ENCODE data around the gene PRKD1. TPM values are rescaled to one million over a fixed set of nuclear protein-coding genes. Genes with fewer than 3 reads are reported as not detected.

Gene PRKD1
- total RNA-seq, 1 experiment from 2014 or later: 0.36 TPM

- TF ChIP-seq, protein P1, sequence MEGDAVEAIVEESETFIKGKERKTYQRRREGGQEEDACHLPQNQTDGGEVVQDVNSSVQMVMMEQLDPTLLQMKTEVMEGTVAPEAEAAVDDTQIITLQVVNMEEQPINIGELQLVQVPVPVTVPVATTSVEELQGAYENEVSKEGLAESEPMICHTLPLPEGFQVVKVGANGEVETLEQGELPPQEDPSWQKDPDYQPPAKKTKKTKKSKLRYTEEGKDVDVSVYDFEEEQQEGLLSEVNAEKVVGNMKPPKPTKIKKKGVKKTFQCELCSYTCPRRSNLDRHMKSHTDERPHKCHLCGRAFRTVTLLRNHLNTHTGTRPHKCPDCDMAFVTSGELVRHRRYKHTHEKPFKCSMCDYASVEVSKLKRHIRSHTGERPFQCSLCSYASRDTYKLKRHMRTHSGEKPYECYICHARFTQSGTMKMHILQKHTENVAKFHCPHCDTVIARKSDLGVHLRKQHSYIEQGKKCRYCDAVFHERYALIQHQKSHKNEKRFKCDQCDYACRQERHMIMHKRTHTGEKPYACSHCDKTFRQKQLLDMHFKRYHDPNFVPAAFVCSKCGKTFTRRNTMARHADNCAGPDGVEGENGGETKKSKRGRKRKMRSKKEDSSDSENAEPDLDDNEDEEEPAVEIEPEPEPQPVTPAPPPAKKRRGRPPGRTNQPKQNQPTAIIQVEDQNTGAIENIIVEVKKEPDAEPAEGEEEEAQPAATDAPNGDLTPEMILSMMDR (IDR thresholded peaks at IDR 0.05; ENCODE audit: insufficient read depth in 1 of 2, low read depth in 1 of 2, low read length in 1 of 2, severe bottlenecking in 1 of 2, unreplicated experiment in 1 of 2): no peak
- Mint-ChIP-seq H3K27me3 (ENCODE audit: insufficient read depth, unreplicated experiment) (no peaks in the 10 kb centered on the region), H3K9me3 (ENCODE audit: unreplicated experiment) (no peaks in the 10 kb centered on the region), H3K4me1 (ENCODE audit: low read depth, unreplicated experiment) (no peaks in the 10 kb centered on the region), H3K36me3 (ENCODE audit: insufficient read depth, unreplicated experiment) (no peaks in the 10 kb centered on the region), H3K4me3 (ENCODE audit: unreplicated experiment) (no peak overlapping the region), H3K27ac (ENCODE audit: unreplicated experiment) (no peak overlapping the region)
- ChIA-PET CTCF (no interaction called here), POLR2A (no interaction called here)
- no peaks in the 10 kb centered on the region for H3K4me1 ChIP-seq
- no peaks in the 10 kb centered on the region for H3K36me3 ChIP-seq (ENCODE audit: control insufficient read depth, insufficient read depth, low read length)
- no peaks in the 10 kb centered on the region for H3K9me3 ChIP-seq
- no peak overlapping the region for H3K4me3 ChIP-seq (ENCODE audit: low read depth, low read length)
- BruUV-seq (replicated peaks): no TSS peak
- no peaks in the 10 kb centered on the region for H3K27me3 ChIP-seq (replicated peaks; ENCODE audit: control insufficient read depth, insufficient read depth, low read length)
- intact Hi-C loops (cut with micrococcal nuclease; ENCODE audit: unreplicated experiment): no loop called here
- DNase-seq: no peak
Measured at GRCh38 chr14:29821661-29822429, 105.8 kb downstream of the PRKD1 start.

DNA sequence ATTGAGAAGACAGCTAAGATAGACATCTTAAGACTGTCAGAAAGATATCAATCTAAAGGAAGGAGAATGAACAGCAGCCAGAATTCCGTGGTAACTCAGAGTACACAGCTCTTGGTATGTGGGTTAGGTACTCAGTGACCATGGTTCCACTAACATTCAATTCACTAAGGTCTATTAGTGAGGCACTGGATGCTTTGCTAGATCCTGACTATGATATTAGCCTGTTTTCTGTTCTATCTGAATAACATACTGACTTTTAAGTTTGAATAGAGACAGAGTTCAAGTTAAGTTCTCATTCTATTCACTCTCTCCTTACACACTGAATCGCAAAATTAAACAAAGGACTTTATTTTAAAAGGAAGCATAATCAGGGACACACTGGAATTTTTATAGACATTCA, 106.4 kb downstream of the PRKD1 start:
- CTCF ChIA-PET: no interaction called here
- Mint-ChIP-seq H3K4me3 (ENCODE audit: unreplicated experiment) (no peak overlapping the region), H3K27me3 (ENCODE audit: insufficient read depth, unreplicated experiment) (no peaks in the 10 kb centered on the region), H3K9me3 (ENCODE audit: unreplicated experiment) (no peaks in the 10 kb centered on the region), H3K36me3 (ENCODE audit: insufficient read depth, unreplicated experiment) (no peaks in the 10 kb centered on the region), H3K27ac (ENCODE audit: unreplicated experiment) (no peak overlapping the region), H3K4me1 (ENCODE audit: low read depth, unreplicated experiment) (no peaks in the 10 kb centered on the region)
- H3K9me3 ChIP-seq: no peaks in the 10 kb centered on the region
- no TSS peak for BruUV-seq (replicated peaks)
- no peaks in the 10 kb centered on the region for H3K36me3 ChIP-seq (ENCODE audit: control insufficient read depth, insufficient read depth, low read length)
- intact Hi-C loops (cut with micrococcal nuclease; ENCODE audit: unreplicated experiment): no loop called here
- H3K4me1 ChIP-seq: no peaks in the 10 kb centered on the region
- TF ChIP-seq, protein P1 (IDR thresholded peaks at IDR 0.05; ENCODE audit: insufficient read depth in 1 of 2, low read depth in 1 of 2, low read length in 1 of 2, severe bottlenecking in 1 of 2, unreplicated experiment in 1 of 2): no peak
- DNase-seq: no peak
- H3K27me3 ChIP-seq (replicated peaks; ENCODE audit: control insufficient read depth, insufficient read depth, low read length): no peaks in the 10 kb centered on the region
- POLR2A ChIA-PET: no interaction called here
- H3K4me3 ChIP-seq (ENCODE audit: low read depth, low read length): no peak overlapping the region

DNA sequence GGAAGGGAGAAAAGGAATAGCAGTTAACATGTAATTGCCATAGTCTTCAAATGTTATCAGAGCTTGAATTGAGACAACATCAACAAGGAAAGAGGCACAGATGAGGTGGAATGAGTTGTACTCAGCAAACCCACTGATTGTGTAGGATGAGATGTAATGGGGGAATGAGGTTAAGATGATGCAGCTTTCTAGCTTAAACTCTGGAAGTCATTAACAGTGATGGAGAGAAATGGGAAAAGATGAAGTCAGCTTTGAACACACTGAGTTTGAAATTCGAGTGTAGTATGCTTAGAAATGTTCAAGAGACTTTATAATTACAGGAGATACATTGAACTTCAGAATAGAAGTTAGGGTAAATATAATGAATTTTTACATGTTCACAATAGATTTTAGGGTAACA, 106.9 kb downstream of the PRKD1 start:
- H3K4me1 ChIP-seq: no peaks in the 10 kb centered on the region
- intact Hi-C loops (cut with micrococcal nuclease; ENCODE audit: unreplicated experiment): no loop called here
- CTCF ChIA-PET: no interaction called here

More for the DNA sequence above, 106.9 kb downstream of the PRKD1 start:
- H3K4me1 Mint-ChIP-seq (ENCODE audit: low read depth, unreplicated experiment): no peaks in the 10 kb centered on the region
- no TSS peak for BruUV-seq (replicated peaks)
- H3K4me3 ChIP-seq (ENCODE audit: low read depth, low read length): no peak overlapping the region
- no peaks in the 10 kb centered on the region for H3K27me3 Mint-ChIP-seq (ENCODE audit: insufficient read depth, unreplicated experiment)
- no peaks in the 10 kb centered on the region for H3K9me3 ChIP-seq
- H3K36me3 ChIP-seq (ENCODE audit: control insufficient read depth, insufficient read depth, low read length): no peaks in the 10 kb centered on the region
- H3K9me3 Mint-ChIP-seq (ENCODE audit: unreplicated experiment): no peaks in the 10 kb centered on the region
- H3K27me3 ChIP-seq (replicated peaks; ENCODE audit: control insufficient read depth, insufficient read depth, low read length): no peaks in the 10 kb centered on the region
- POLR2A ChIA-PET: no interaction called here
- no peaks in the 10 kb centered on the region for H3K36me3 Mint-ChIP-seq (ENCODE audit: insufficient read depth, unreplicated experiment)
- TF ChIP-seq, protein P1 (IDR thresholded peaks at IDR 0.05; ENCODE audit: insufficient read depth in 1 of 2, low read depth in 1 of 2, low read length in 1 of 2, severe bottlenecking in 1 of 2, unreplicated experiment in 1 of 2): no peak
- DNase-seq: no peak
- no peak overlapping the region for H3K27ac Mint-ChIP-seq (ENCODE audit: unreplicated experiment)
- H3K4me3 Mint-ChIP-seq (ENCODE audit: unreplicated experiment): no peak overlapping the region
